Erythroblast (primary cell): ENCODE measurements around the gene ENAM.

ENCODE experiments used
- GATA1 ChIP-seq: IDR thresholded peaks from 2 replicates; pipeline ENCODE4 v1.6.1; 2011; ENCODE audit warnings: low read depth, mild to moderate bottlenecking, control low read depth, low read length, moderate library complexity
- POLR2A ChIP-seq: IDR thresholded peaks from 2 replicates; pipeline ENCODE4 v1.6.1; 2011; ENCODE audit warnings: mild to moderate bottlenecking, low read length

- TF ChIP-seq POLR2A: no peak
- no peak for TF ChIP-seq GATA1
Measured at GRCh38 chr4:70583952-70584834, 44.4 kb upstream of the ENAM start.
